Endothelial cell (in vitro differentiated cells): ENCODE results near the gene HIPK1. TPM values are rescaled to one million over a fixed set of nuclear protein-coding genes. Genes with fewer than 3 reads are reported as not detected.
"Not testable (repeated sequence)": the region's sequence is repeated elsewhere in the genome, so short reads cannot be mapped to it uniquely, and the experiment has no call there.

Source experiments
- DNase-seq: peaks from one replicate; pipeline ENCODE4 v3.0.0; 2021; ENCODE audit warnings: low spot score
- H3K27ac Mint-ChIP-seq: one replicate; pipeline ENCODE4 v1.8.0; 2021; ENCODE audit warnings: mixed read lengths, inconsistent platforms; ENCODE audit not compliant: unreplicated experiment
- H3K27me3 Mint-ChIP-seq: one replicate; pipeline ENCODE4 v1.8.0; 2021; ENCODE audit warnings: mild to moderate bottlenecking, moderate library complexity, mixed read lengths, inconsistent platforms; ENCODE audit not compliant: unreplicated experiment
- H3K36me3 Mint-ChIP-seq: one replicate; pipeline ENCODE4 v1.8.0; 2021; ENCODE audit warnings: mild to moderate bottlenecking, low read depth, mixed read lengths, inconsistent platforms; ENCODE audit not compliant: unreplicated experiment
- H3K4me1 Mint-ChIP-seq: one replicate; pipeline ENCODE4 v1.8.0; 2021; ENCODE audit warnings: mild to moderate bottlenecking, mixed read lengths, inconsistent platforms; ENCODE audit not compliant: unreplicated experiment
- H3K4me3 Mint-ChIP-seq: one replicate; pipeline ENCODE4 v1.8.0; 2021; ENCODE audit warnings: mild to moderate bottlenecking, mixed read lengths, inconsistent platforms; ENCODE audit not compliant: unreplicated experiment
- H3K9me3 Mint-ChIP-seq: one replicate; pipeline ENCODE4 v1.8.0; 2021; ENCODE audit warnings: mixed read lengths, inconsistent platforms; ENCODE audit not compliant: unreplicated experiment
- CTCF ChIP-seq: fragments of 200-600 bp; sonication (generic); IDR thresholded peaks from one replicate; pipeline ENCODE4 v1.5.0; 2021; ENCODE audit warnings: antibody characterized with exemption; ENCODE audit not compliant: unreplicated experiment
- total RNA-seq: library from RNA; stranded (reverse); fragmentation: NEBNext Ultra II Directional; extraction: Animal tissue kit (Norgen Biotek cat#: 25700); gene quantifications from one replicate; pipeline ENCODE4 v1.2.1, GENCODE V29; 2021; ENCODE audit not compliant: unreplicated experiment

The HIPK1 gene
- total RNA-seq, 1 donor from 2014 or later: 56.6 TPM

GRCh38 chr1:113947388-113948107, 18.4 kb downstream of the HIPK1 start:
- H3K36me3 Mint-ChIP-seq: peaks cover 10% of the 10 kb centered on the region
- H3K4me1 Mint-ChIP-seq: peaks cover 17% of the 10 kb centered on the region
- DNase-seq: no peak
- H3K9me3 Mint-ChIP-seq: no peaks in the 10 kb centered on the region
- no peak for TF ChIP-seq CTCF
- H3K27ac Mint-ChIP-seq: peak overlapping the region; percentile 48
- H3K27me3 Mint-ChIP-seq: no peaks in the 10 kb centered on the region
- H3K4me3 Mint-ChIP-seq: no peak overlapping the region

- not testable (repeated sequence) for H3K4me3 Mint-ChIP-seq, H3K27ac Mint-ChIP-seq, DNase-seq, H3K36me3 Mint-ChIP-seq, H3K27me3 Mint-ChIP-seq, H3K9me3 Mint-ChIP-seq
- H3K4me1 Mint-ChIP-seq: peaks cover 17% of the 10 kb centered on the region
These were observed 19.0 kb downstream of the HIPK1 start for GRCh38 chr1:113948151-113948550.

GRCh38 chr1:113949007-113949406, 19.9 kb downstream of the HIPK1 start:
- H3K36me3 Mint-ChIP-seq: peaks cover 6% of the 10 kb centered on the region
- no peaks in the 10 kb centered on the region for H3K9me3 Mint-ChIP-seq
- H3K4me3 Mint-ChIP-seq: no peak overlapping the region
- TF ChIP-seq CTCF: peak; percentile 46
- no peaks in the 10 kb centered on the region for H3K27me3 Mint-ChIP-seq
- no peak for DNase-seq
- no peak overlapping the region for H3K27ac Mint-ChIP-seq
- peaks cover 17% of the 10 kb centered on the region for H3K4me1 Mint-ChIP-seq

GRCh38 chr1:113950908-113951307, 21.8 kb downstream of the HIPK1 start:
- no peaks in the 10 kb centered on the region for H3K36me3 Mint-ChIP-seq
- H3K27me3 Mint-ChIP-seq: no peaks in the 10 kb centered on the region
- H3K9me3 Mint-ChIP-seq: no peaks in the 10 kb centered on the region
- no peak overlapping the region for H3K27ac Mint-ChIP-seq
- no peak for TF ChIP-seq CTCF
- no peak overlapping the region for H3K4me3 Mint-ChIP-seq
- DNase-seq: no peak
- H3K4me1 Mint-ChIP-seq: peaks cover 16% of the 10 kb centered on the region

- Mint-ChIP-seq H3K4me1 (peaks cover 11% of the 10 kb centered on the region), H3K9me3 (no peaks in the 10 kb centered on the region), H3K4me3 (no peak overlapping the region), H3K36me3 (no peaks in the 10 kb centered on the region), H3K27me3 (no peaks in the 10 kb centered on the region), H3K27ac (no peak overlapping the region)
- no peak for DNase-seq
- TF ChIP-seq CTCF: no peak
These were observed 22.6 kb downstream of the HIPK1 start for GRCh38 chr1:113951719-113952118.
